Adipose tissue (tissue), 3 donors: ENCODE results near the gene NXT2. TPM values are rescaled to one million over a fixed set of nuclear protein-coding genes. Genes with fewer than 3 reads are reported as not detected.

Source experiments
- polyA plus RNA-seq, 3 donors: library from polyadenylated mRNA; stranded (reverse); fragments of 200-250 nt; gene quantifications; one replicate each; pipeline ENCODE4 v1.2.3, GENCODE V29; 2013
- donor health status: healthy with polysubstance abuse.
- donor health status: Bipolar disorder and iron deficiency.
- donor health status: healthy.

The NXT2 gene
- polyA plus RNA-seq, 3 donors, result 2.9 to 11.2 (median 6.9) TPM

Other genes starting within 250 kb of the NXT2 start
- gene GUCY2F, start 54.8 kb upstream of the NXT2 start, polyA plus RNA-seq, result not detected
- 1 to 10 TPM in 1 of 3 donors, under 1 TPM in 1, not detected in 1; 0.07 to 1.1 TPM for gene KCNE5, start 88.3 kb downstream of the NXT2 start, polyA plus RNA-seq
- gene ACSL4, start 196.4 kb downstream of the NXT2 start, polyA plus RNA-seq, result 10 to 100 TPM in 2 of 3 donors, 1 to 10 TPM in 1; 5.0 to 83.0 (median 28.8) TPM